C4-2B (cell line): Measurements from ENCODE around the gene SORBS2.

Experiments
- CTCF ChIP-seq: fragments of 450-650 bp; conservative IDR thresholded peaks from 2 replicates; pipeline ENCODE4 v1.5.1; 2017; ENCODE audit warnings: mild to moderate bottlenecking
- ZFX ChIP-seq: fragments of 450-650 bp; IDR thresholded peaks from 2 replicates; pipeline ENCODE4 v1.6.1; 2017

DNA sequence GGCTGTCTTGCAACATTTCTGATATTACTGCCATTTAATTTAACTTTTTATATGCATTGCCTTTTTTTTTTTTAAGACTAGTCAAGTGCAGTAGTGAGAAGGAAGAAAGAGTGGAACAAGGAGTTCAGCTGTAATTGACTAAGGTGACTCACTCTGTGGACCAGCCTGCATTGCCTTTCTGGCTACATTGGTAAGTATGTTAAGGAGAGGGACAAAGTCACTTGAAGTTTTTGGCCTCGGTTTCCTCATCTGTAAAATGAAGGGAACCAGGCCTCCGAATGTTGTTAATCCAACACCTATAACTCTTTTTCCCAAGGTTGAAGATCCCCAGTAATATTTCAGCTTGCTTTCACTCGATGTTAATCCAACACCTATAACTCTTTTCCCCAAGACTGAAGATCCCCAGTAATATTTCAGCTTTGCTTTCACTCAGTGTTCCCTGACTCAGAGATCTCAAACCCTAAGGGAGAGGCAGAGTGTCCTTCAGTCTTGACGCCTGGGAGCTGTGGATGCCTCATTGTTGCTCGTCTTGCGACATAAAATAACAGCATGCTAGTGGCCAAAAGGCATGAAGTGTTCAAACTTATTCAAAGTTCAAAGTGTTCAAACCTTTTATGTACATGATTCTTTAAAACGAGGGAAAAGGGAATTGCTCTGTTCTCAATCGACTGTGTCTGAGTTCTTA is 102.0 kb downstream of the SORBS2 start:
- TF ChIP-seq CTCF (no peak), ZFX (no peak)
